GM18520 (cell line): ENCODE results near the gene TIGD1.

Experiments
- ATAC-seq: cut with Tn5 transposase; IDR thresholded peaks from one replicate; pipeline ENCODE4 v1.9.1; 2021; ENCODE audit not compliant: unreplicated experiment

TIGD1 gene

DNA sequence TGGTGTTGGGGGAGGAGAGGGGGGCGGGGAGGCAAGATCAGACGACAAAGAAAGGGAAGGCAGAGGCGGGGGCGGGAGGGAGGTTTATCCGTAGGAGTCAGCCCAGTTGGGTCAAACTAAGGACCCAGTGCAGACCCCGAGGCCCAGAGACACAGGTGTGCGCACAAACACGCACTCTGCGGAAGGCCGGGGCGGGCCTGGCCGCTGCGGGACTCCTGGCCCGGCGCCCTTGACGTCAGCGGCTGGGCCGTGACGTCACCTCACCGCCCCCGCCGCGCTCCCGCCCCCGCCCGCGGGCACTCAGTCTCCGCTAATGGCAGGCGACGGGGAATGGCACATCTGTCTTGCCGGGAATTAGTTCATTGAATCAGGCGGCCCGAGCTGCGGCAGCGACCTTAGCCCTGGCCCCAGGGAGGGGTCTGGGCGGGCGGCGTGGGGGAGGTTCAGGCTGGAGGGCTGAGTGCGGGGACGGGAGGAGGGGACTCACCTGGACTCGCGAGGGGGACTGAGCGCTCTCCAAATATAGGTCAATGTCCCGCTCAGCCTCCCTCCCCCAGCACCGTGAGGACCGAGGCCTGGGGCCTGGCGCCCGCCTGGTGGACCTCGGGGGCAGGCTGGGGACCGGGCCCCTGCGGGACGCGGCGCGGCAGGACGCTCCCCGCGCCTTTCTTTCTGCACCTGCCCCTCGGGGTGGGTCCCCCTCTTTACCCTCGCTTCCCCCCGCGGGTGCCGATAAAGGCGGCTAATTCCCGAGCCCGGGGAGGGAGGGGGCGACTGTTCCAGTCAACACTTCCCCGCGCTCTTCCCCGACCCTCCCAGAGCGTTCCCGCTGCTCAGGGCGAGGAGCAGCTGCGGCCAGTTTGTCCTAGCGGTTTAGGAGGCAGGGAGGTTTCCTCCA lies 47.2 kb downstream of the TIGD1 start:
- ATAC-seq = no peak

DNA sequence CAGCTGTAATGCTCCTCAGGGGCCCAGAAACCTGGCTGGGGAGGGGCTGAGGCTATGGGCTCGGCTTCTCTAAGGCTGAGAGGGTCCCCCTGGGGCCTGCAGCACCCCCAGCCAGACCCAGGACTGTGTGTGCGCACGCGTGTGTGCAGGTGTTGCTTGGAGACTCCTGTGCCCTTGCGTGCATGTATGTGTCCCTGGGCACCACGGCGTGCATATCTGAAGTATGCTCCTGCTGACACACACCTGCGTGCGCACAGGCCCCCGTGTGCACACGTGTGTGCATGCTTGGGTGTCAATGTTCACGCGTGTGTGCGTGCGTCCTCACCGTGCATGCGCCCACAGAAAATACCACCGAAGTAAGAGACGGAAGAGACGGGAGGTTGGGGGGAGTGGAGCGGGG lies 47.8 kb downstream of the TIGD1 start:
- no peak for ATAC-seq

DNA sequence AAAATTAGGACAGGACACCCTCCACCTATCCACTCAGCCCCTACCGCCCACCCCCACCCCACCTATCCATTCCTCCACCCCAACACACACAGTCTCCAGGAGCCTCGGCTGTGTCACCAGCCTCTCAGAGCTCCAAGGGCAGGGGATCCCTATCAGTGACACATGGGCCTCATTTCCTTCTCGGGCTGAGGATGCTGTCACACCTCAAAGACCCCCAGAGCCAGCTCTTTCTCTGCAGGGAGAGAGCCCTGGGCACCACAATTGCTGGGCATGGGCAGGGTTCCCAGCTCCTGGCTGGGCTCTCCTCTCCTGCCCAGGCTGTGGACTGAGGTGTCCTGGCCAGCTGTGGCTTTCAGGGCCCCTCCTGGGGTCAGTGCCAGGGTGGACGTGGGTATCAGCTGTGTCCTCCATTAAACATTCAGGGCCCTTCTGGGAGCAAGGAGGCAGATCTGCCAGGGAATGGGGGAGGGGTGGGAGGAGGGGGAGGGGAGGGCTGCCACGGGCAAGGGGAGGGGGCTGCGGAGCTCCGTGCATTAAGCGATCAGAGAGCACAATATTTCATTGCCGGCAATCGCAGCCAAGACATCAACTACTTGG lies 48.5 kb downstream of the TIGD1 start:
- no peak for ATAC-seq

DNA sequence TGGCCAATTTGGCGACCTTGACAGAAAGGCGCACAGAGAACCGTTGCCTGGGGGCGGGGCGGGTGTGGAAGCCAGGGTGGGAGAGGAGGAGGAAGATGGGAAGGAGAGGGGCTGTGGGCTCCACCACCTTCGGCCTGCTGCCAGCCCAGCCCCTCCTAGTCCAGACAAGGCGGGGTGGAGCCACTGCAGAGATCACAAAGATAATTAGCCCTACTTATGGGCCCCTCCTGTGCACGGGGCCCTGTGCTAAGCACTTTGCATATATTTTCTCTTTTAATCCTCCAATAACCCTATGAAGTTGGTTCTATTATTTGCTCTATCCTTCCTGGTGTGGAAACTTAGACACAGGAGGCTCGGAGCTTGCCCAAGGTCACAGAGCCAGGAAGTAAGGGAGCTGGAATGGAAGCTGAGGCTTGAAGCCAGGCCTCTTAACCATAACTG lies 49.0 kb downstream of the TIGD1 start:
- no peak for ATAC-seq

DNA sequence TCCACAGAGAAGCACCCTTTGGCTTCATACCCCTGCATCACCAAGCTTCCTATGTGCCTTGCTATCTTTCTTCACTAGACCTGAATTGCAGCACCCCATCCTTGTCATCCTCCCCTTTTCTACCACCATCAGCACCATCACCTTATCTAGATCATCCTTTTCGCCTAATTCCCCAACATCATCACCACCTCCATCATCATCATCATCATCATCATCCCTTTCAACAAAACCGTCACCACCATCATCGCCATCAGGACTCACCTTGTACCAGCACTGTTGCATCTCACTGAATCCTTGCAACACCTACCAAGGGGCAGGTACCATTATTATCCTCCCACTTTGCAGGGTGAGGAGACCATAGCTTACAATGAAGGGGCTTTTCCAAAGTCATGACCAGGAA lies 51.9 kb downstream of the TIGD1 start:
- no peak for ATAC-seq
